HG03139 (cell line): ENCODE data around the gene CEACAM18.
"Not testable (repeated sequence)": the region's sequence is repeated elsewhere in the genome, so short reads cannot be mapped to it uniquely, and the experiment has no call there.

Source experiments
- ATAC-seq: cut with Tn5 transposase; IDR thresholded peaks from one replicate; pipeline ENCODE4 v1.9.1; 2021; ENCODE audit not compliant: unreplicated experiment

CEACAM18 gene

GRCh38 chr19:51489113-51489512 lies 10.8 kb downstream of the CEACAM18 start:
- ATAC-seq, result no peak

GRCh38 chr19:51490676-51491075 lies 12.3 kb downstream of the CEACAM18 start:
- ATAC-seq, result no peak

GRCh38 chr19:51491586-51491985 lies 13.2 kb downstream of the CEACAM18 start:
- no peak for ATAC-seq

GRCh38 chr19:51493776-51494175 lies 15.4 kb downstream of the CEACAM18 start:
- ATAC-seq, result no peak

GRCh38 chr19:51497666-51498065 lies 19.3 kb downstream of the CEACAM18 start:
- ATAC-seq, result no peak

GRCh38 chr19:51500931-51501330 lies 22.6 kb downstream of the CEACAM18 start:
- not testable (repeated sequence) for ATAC-seq

GRCh38 chr19:51501594-51502263 lies 23.4 kb downstream of the CEACAM18 start, which contains the start of gene SIGLEC12:
TSS of gene SIGLEC12 (minus strand) at chr19:51501800. CDS start at chr19:51501733, 67 bp downstream.
- no peak for ATAC-seq

GRCh38 chr19:51503286-51503817 lies 25.0 kb downstream of the CEACAM18 start:
- no peak for ATAC-seq

- ATAC-seq, result no peak
Measured at GRCh38 chr19:51503896-51504295, 25.6 kb downstream of the CEACAM18 start.

- no peak for ATAC-seq
Measured at GRCh38 chr19:51505904-51506303, 27.6 kb downstream of the CEACAM18 start.

GRCh38 chr19:51507192-51507591 lies 28.9 kb downstream of the CEACAM18 start:
- no peak for ATAC-seq

- no peak for ATAC-seq
Measured at GRCh38 chr19:51507640-51508058, 29.3 kb downstream of the CEACAM18 start.

GRCh38 chr19:51508059-51508733 lies 29.9 kb downstream of the CEACAM18 start:
- ATAC-seq, result no peak

- no peak for ATAC-seq
Measured at GRCh38 chr19:51509823-51510660, 31.7 kb downstream of the CEACAM18 start.

GRCh38 chr19:51511353-51511752 lies 33.0 kb downstream of the CEACAM18 start:
- ATAC-seq, result no peak

- no peak for ATAC-seq
Measured at GRCh38 chr19:51513968-51514367, 35.6 kb downstream of the CEACAM18 start.

- no peak for ATAC-seq
Measured at GRCh38 chr19:51514866-51515481, 36.6 kb downstream of the CEACAM18 start.

- no peak for ATAC-seq
Measured at GRCh38 chr19:51520728-51521127, 42.4 kb downstream of the CEACAM18 start.

GRCh38 chr19:51521357-51521756 lies 43.0 kb downstream of the CEACAM18 start:
- ATAC-seq, result no peak

- no peak for ATAC-seq
Measured at GRCh38 chr19:51521781-51522180, 43.4 kb downstream of the CEACAM18 start.
